ENCODE data around the gene ZBTB43.

Gene ZBTB43

GRCh38 chr9:126883636-126884035, 78.8 kb downstream of the ZBTB43 start:
- Histone ChIP-seq H3K27ac (ENCODE audit: low read depth, low read length) (no peak overlapping the region), H4K20me1 (ENCODE audit: low read depth, low read length) (no peaks in the 10 kb centered on the region), H3K27me3 (ENCODE audit: low read length) (no peaks in the 10 kb centered on the region), H2AFZ (ENCODE audit: low read depth, low read length, severe bottlenecking) (no peak overlapping the region), H3K9ac (ENCODE audit: low read length) (no peak overlapping the region), H3K9me3 (ENCODE audit: insufficient read depth, low read length) (no peaks in the 10 kb centered on the region), H3F3A (ENCODE audit: insufficient read depth) (no peaks in the 10 kb centered on the region), H3K9me2 (replicated peaks; ENCODE audit: insufficient read depth, low read length) (no peaks in the 10 kb centered on the region), H3K4me2 (ENCODE audit: low read depth, low read length, poor library complexity, severe bottlenecking) (no peak overlapping the region), H3K4me3 (ENCODE audit: insufficient read depth, low read length, poor library complexity, severe bottlenecking) (no peak overlapping the region), H3K79me2 (ENCODE audit: insufficient read depth, low read length) (no peaks in the 10 kb centered on the region), H3K36me3 (ENCODE audit: low read length) (no peaks in the 10 kb centered on the region)
- TF ChIP-seq EZH2phosphoT487 (conservative IDR thresholded peaks at IDR 0.05; ENCODE audit: low read length), result no peak
- TF ChIP-seq CTCF (IDR thresholded peaks at IDR 0.05; ENCODE audit: insufficient read depth, low read length, poor library complexity, severe bottlenecking), result no peak

DNA sequence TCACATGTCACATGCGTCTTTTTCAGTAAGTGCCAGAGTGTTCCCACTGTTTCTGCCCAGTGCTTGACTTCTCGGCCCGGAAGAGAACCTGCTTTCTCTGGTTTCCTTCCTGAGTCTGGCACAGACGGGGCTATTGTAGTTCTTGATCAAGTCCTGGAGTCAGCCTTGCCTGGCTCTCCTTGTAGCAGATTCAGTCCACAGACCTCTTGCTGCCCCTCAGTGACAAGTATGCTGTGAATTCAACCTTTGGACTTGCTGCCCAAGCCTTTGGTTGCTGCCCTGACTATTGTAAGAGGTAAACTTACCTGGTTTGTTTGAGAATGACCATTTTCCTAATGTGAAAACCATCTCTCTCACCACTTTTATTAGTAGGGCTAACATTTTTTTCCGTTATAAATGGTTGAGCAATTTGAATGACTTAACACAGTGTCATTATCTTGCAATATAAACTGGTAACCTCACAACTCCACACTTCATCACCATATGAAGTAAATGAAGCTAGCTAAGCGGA, 80.3 kb downstream of the ZBTB43 start:
- Histone ChIP-seq H3K9ac (ENCODE audit: low read length) (no peak overlapping the region), H3K79me2 (ENCODE audit: insufficient read depth, low read length) (no peaks in the 10 kb centered on the region), H3K4me2 (ENCODE audit: low read depth, low read length, poor library complexity, severe bottlenecking) (no peak overlapping the region), H4K20me1 (ENCODE audit: low read depth, low read length) (no peaks in the 10 kb centered on the region), H3K9me2 (replicated peaks; ENCODE audit: insufficient read depth, low read length) (no peaks in the 10 kb centered on the region), H3K27me3 (ENCODE audit: low read length) (no peaks in the 10 kb centered on the region), H3K9me3 (ENCODE audit: insufficient read depth, low read length) (no peaks in the 10 kb centered on the region), H2AFZ (ENCODE audit: low read depth, low read length, severe bottlenecking) (no peak overlapping the region), H3K36me3 (ENCODE audit: low read length) (no peaks in the 10 kb centered on the region), H3K4me3 (ENCODE audit: insufficient read depth, low read length, poor library complexity, severe bottlenecking) (no peak overlapping the region), H3K27ac (ENCODE audit: low read depth, low read length) (no peak overlapping the region), H3F3A (ENCODE audit: insufficient read depth) (no peaks in the 10 kb centered on the region)
- TF ChIP-seq CTCF (IDR thresholded peaks at IDR 0.05; ENCODE audit: insufficient read depth, low read length, poor library complexity, severe bottlenecking) (no peak), EZH2phosphoT487 (conservative IDR thresholded peaks at IDR 0.05; ENCODE audit: low read length) (no peak)

- no peaks in the 10 kb centered on the region for H3F3A ChIP-seq (ENCODE audit: insufficient read depth)
- H3K27me3 ChIP-seq (ENCODE audit: low read length), result no peaks in the 10 kb centered on the region
- H3K36me3 ChIP-seq (ENCODE audit: low read length), result no peaks in the 10 kb centered on the region
- no peak overlapping the region for H3K9ac ChIP-seq (ENCODE audit: low read length)
- no peaks in the 10 kb centered on the region for H3K79me2 ChIP-seq (ENCODE audit: insufficient read depth, low read length)
- no peaks in the 10 kb centered on the region for H3K9me2 ChIP-seq (replicated peaks; ENCODE audit: insufficient read depth, low read length)
- no peak overlapping the region for H3K4me2 ChIP-seq (ENCODE audit: low read depth, low read length, poor library complexity, severe bottlenecking)
- H2AFZ ChIP-seq (ENCODE audit: low read depth, low read length, severe bottlenecking), result no peak overlapping the region
- no peak overlapping the region for H3K4me3 ChIP-seq (ENCODE audit: insufficient read depth, low read length, poor library complexity, severe bottlenecking)
- no peak overlapping the region for H3K27ac ChIP-seq (ENCODE audit: low read depth, low read length)
- H4K20me1 ChIP-seq (ENCODE audit: low read depth, low read length), result no peaks in the 10 kb centered on the region
- no peaks in the 10 kb centered on the region for H3K9me3 ChIP-seq (ENCODE audit: insufficient read depth, low read length)
- TF ChIP-seq EZH2phosphoT487 (conservative IDR thresholded peaks at IDR 0.05; ENCODE audit: low read length) (no peak), CTCF (IDR thresholded peaks at IDR 0.05; ENCODE audit: insufficient read depth, low read length, poor library complexity, severe bottlenecking) (no peak)
Measured at GRCh38 chr9:126886034-126886822, 81.4 kb downstream of the ZBTB43 start.
